ENCODE measurements around the gene MPC1.

The MPC1 gene

GRCh38 chr6:166379800-166380199 is 2.9 kb downstream of the MPC1 start:
- TF ChIP-seq, protein P1, sequence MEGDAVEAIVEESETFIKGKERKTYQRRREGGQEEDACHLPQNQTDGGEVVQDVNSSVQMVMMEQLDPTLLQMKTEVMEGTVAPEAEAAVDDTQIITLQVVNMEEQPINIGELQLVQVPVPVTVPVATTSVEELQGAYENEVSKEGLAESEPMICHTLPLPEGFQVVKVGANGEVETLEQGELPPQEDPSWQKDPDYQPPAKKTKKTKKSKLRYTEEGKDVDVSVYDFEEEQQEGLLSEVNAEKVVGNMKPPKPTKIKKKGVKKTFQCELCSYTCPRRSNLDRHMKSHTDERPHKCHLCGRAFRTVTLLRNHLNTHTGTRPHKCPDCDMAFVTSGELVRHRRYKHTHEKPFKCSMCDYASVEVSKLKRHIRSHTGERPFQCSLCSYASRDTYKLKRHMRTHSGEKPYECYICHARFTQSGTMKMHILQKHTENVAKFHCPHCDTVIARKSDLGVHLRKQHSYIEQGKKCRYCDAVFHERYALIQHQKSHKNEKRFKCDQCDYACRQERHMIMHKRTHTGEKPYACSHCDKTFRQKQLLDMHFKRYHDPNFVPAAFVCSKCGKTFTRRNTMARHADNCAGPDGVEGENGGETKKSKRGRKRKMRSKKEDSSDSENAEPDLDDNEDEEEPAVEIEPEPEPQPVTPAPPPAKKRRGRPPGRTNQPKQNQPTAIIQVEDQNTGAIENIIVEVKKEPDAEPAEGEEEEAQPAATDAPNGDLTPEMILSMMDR (IDR thresholded peaks at IDR 0.05; ENCODE audit: low read depth, low read length) = no peak
- H3K4me3 ChIP-seq (ENCODE audit: low read depth, low read length) = no peak overlapping the region

GRCh38 chr6:166379103-166379586 is 3.6 kb downstream of the MPC1 start:
- TF ChIP-seq, protein P1 (IDR thresholded peaks at IDR 0.05; ENCODE audit: low read depth, low read length) = no peak

DNA sequence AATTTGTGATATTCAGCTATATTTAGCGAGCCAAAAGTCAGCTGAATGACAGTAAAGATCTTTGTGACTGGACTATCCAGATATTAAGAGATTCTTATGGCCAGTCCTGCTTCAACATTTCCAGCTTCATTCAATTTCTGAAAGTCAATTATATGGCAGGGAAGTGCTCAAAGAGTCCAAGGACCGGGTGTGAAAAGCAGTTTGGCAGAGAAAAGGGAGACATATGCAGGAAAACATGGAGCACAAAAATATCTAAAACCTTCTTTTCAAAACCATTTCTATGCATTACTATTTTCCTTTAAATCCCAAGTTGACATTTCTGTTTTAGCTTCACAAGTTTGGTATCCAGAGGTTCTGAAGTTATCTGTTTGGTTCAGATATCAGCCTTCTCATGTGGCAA is 5.0 kb downstream of the MPC1 start:
- TF ChIP-seq, protein P1 (IDR thresholded peaks at IDR 0.05; ENCODE audit: low read depth, low read length) = no peak
- H3K4me3 ChIP-seq (ENCODE audit: low read depth, low read length) = no peak overlapping the region

More at GRCh38 chr6:166379103-166379586, 3.6 kb downstream of the MPC1 start:
- H3K4me3 ChIP-seq (ENCODE audit: low read depth, low read length) = no peak overlapping the region

DNA sequence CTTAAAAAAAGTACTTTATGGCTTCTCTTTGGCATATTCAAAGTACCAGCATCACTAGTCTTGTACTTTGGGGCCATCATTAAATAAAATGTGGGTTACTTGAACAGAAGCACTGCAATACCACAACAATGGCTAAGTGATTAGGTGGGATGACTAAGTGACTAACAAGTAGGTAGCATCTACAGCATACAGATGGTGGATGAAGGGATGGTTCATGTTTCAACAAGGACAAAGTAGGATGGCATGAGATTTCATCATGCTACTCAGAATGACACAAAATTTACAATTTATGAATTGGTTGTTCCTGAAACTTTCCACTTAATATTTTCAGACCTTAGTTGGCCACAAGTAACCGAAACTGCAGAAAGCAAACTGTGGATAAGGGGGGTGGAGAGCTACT is 7.7 kb downstream of the MPC1 start:
- TF ChIP-seq, protein P1 (IDR thresholded peaks at IDR 0.05; ENCODE audit: low read depth, low read length) = no peak

GRCh38 chr6:166370489-166370888 is 12.3 kb downstream of the MPC1 start:
- H3K4me3 ChIP-seq (ENCODE audit: low read depth, low read length) = no peak overlapping the region
- TF ChIP-seq, protein P1 (IDR thresholded peaks at IDR 0.05; ENCODE audit: low read depth, low read length) = no peak

More for the DNA sequence above, 7.7 kb downstream of the MPC1 start:
- H3K4me3 ChIP-seq (ENCODE audit: low read depth, low read length) = no peak overlapping the region

DNA sequence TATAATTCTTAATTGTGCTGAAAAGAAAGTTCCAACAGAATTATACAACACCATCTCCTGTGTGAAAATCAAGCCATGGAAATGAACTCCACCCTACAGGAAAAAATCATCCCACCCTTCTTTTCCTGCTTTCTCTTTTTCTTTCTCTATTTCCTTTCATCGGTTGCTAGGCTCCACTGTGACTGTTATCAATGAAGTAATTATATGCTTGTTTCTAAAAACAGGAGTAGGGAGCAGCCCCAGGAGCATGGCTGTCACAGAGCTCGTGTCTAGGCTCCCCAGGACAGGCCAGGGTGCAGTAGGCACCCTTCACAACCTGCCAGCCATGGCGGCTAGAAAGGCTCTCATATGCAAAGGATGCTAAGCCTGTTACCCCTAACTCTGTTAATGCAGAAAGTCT is 13.0 kb downstream of the MPC1 start:
- H3K4me3 ChIP-seq (ENCODE audit: low read depth, low read length) = no peak overlapping the region
- TF ChIP-seq, protein P1 (IDR thresholded peaks at IDR 0.05; ENCODE audit: low read depth, low read length) = no peak

DNA sequence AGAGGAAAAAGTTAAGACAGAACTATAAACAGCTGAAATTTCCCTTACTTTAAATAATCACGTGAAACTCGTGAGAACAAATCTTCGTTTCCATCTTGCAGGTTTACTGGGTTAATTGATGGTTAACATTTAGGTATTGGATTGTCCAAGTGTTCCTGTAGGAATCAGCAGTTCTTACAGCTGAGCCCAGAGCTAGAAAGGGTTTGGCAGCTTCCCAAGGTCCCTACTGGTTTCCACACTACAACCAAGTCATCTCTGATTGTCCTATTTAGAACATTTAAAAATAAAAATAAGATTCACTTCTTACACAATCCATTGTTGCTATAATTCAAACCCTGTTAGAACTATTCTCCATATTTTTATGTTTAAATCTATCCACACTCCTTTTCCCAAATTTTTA is 15.8 kb downstream of the MPC1 start:
- H3K4me3 ChIP-seq (ENCODE audit: low read depth, low read length) = no peak overlapping the region
- TF ChIP-seq, protein P1 (IDR thresholded peaks at IDR 0.05; ENCODE audit: low read depth, low read length) = no peak

All from WI38 (cell line).